MM.1S (cell line): ENCODE data around the gene SLC24A3.

Experiments used
- DNase-seq: peaks from one replicate; pipeline ENCODE4 v3.0.0-alpha.2; 2015
- H2AFZ ChIP-seq: fragments of 300-600 bp; sonication (generic); 2 replicates; pipeline ENCODE4 v1.6.0; 2016; ENCODE audit warnings: antibody characterized with exemption, low read length
- H3F3A ChIP-seq: fragments of 300-600 bp; sonication (generic); 2 replicates; pipeline ENCODE4 v1.6.1; 2016; ENCODE audit warnings: mild to moderate bottlenecking, antibody characterized with exemption, low read length, moderate library complexity, mixed read lengths; ENCODE audit not compliant: insufficient read depth
- H3K27ac ChIP-seq: fragments of 300-600 bp; sonication (generic); 2 replicates; pipeline ENCODE4 v1.5.1; 2016; ENCODE audit warnings: mild to moderate bottlenecking, low read length
- H3K27me3 ChIP-seq: fragments of 300-600 bp; sonication (generic); replicated peaks from 2 replicates; pipeline ENCODE4 v1.6.0; 2016; ENCODE audit warnings: low read length; ENCODE audit not compliant: insufficient read depth
- H3K36me3 ChIP-seq: fragments of 300-600 bp; sonication (generic); replicated peaks from 2 replicates; pipeline ENCODE4 v1.6.1; 2016; ENCODE audit warnings: mild to moderate bottlenecking, low read length, mixed read lengths; ENCODE audit not compliant: insufficient read depth
- H3K4me1 ChIP-seq: fragments of 300-600 bp; sonication (generic); 2 replicates; pipeline ENCODE4 v1.6.1; 2016; ENCODE audit warnings: low read length, mixed read lengths
- H3K4me2 ChIP-seq: fragments of 300-600 bp; sonication (generic); 2 replicates; pipeline ENCODE4 v1.6.0; 2016; ENCODE audit warnings: low read depth, low read length
- H3K4me3 ChIP-seq: fragments of 300-600 bp; sonication (generic); 2 replicates; pipeline ENCODE4 v1.5.1; 2016; ENCODE audit warnings: low read length, mixed read lengths
- H3K79me2 ChIP-seq: fragments of 300-600 bp; sonication (generic); 2 replicates; pipeline ENCODE4 v1.6.1; 2016; ENCODE audit warnings: mixed run types, low read length, mixed read lengths
- H3K9ac ChIP-seq: fragments of 300-600 bp; sonication (generic); 2 replicates; pipeline ENCODE4 v1.6.1; 2016; ENCODE audit warnings: low read length, mixed read lengths
- H3K9me2 ChIP-seq: fragments of 300-600 bp; sonication (generic); replicated peaks from 2 replicates; pipeline ENCODE4 v1.6.1; 2016; ENCODE audit warnings: mild to moderate bottlenecking, low read length, mixed read lengths; ENCODE audit not compliant: insufficient read depth
- H3K9me3 ChIP-seq: fragments of 300-600 bp; sonication (generic); replicated peaks from 2 replicates; pipeline ENCODE4 v1.6.1; 2016; ENCODE audit warnings: mild to moderate bottlenecking, low read length, mixed read lengths; ENCODE audit not compliant: insufficient read depth
- H4K20me1 ChIP-seq: fragments of 300-600 bp; sonication (generic); 2 replicates; pipeline ENCODE4 v1.6.1; 2016; ENCODE audit warnings: mild to moderate bottlenecking, low read length, moderate library complexity, mixed read lengths; ENCODE audit not compliant: insufficient read depth
- EZH2 ChIP-seq: fragments of 300-600 bp; sonication (generic); optimal IDR thresholded peaks from 2 replicates; pipeline ENCODE3; 2017; ENCODE audit warnings: low read depth, mild to moderate bottlenecking, antibody characterized with exemption, low read length, mixed read lengths
- EZH2phosphoT487 ChIP-seq: fragments of 300-600 bp; sonication (generic); IDR thresholded peaks from 2 replicates; pipeline ENCODE4 v1.6.1; 2018; ENCODE audit warnings: antibody characterized with exemption, low read length
- TF ChIP-seq, protein P1 (sequence below): fragments of 300-600 bp; sonication (generic); IDR thresholded peaks from 2 replicates; pipeline ENCODE4 v1.5.1; 2016; ENCODE audit warnings: antibody characterized with exemption, low read length, mixed read lengths

Gene SLC24A3

DNA sequence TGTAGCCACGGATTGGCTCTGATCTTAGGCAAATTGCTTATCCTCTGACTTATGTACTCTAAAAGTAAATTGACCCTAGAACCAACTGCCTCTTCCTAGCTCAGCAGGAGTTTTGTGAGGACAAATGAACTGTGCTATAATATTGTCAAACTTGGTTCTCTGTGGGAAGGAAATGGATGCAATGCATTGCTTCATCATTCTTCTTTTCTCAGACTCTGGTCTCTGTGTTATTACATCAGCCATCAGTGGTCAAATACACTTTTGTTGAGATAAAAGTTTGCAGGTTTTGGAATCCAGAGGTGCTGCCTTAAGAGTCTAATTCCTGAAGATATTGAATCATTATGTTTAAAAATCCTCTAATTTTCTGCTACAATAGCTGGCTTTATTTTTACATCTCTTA, 64.9 kb downstream of the SLC24A3 start:
- Histone ChIP-seq H4K20me1 (no peaks in the 10 kb centered on the region), H3K27ac (no peak overlapping the region), H3K9me2 (no peaks in the 10 kb centered on the region), H3K4me2 (no peak overlapping the region), H3K27me3 (no peaks in the 10 kb centered on the region), H3K4me1 (no peaks in the 10 kb centered on the region), H3F3A (no peaks in the 10 kb centered on the region), H3K36me3 (no peaks in the 10 kb centered on the region), H3K4me3 (no peak overlapping the region), H3K9ac (no peak overlapping the region), H2AFZ (no peak overlapping the region), H3K79me2 (no peaks in the 10 kb centered on the region), H3K9me3 (no peaks in the 10 kb centered on the region)
- TF ChIP-seq, protein P1, sequence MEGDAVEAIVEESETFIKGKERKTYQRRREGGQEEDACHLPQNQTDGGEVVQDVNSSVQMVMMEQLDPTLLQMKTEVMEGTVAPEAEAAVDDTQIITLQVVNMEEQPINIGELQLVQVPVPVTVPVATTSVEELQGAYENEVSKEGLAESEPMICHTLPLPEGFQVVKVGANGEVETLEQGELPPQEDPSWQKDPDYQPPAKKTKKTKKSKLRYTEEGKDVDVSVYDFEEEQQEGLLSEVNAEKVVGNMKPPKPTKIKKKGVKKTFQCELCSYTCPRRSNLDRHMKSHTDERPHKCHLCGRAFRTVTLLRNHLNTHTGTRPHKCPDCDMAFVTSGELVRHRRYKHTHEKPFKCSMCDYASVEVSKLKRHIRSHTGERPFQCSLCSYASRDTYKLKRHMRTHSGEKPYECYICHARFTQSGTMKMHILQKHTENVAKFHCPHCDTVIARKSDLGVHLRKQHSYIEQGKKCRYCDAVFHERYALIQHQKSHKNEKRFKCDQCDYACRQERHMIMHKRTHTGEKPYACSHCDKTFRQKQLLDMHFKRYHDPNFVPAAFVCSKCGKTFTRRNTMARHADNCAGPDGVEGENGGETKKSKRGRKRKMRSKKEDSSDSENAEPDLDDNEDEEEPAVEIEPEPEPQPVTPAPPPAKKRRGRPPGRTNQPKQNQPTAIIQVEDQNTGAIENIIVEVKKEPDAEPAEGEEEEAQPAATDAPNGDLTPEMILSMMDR = no peak
- no peak for TF ChIP-seq EZH2phosphoT487
- TF ChIP-seq EZH2 = no peak
- no peak for DNase-seq

DNA sequence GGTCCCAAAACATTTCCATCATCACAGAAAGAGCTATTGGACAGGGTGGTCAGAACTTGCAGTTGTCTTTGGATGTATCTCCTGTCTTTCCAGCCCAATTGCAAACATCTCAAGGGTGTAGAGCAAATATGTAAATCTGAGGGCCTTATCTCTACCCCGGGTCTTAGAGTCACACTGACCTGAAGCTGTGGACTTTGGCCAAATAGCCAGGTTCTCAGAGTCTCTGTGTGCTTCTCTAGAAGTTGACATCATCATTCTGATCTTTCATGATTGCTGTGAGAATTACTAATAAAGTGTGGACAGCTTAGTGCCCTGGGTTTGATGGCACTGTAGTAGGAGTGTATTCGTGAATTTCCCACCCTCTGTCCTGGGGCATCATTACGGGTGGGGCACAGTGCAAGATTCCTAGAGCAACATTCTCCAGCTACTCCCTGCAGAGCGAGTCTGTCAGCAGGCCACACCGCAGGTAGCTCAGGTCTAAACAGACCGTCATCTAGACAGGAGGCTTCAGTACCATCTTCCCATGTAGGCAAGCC, 71.1 kb downstream of the SLC24A3 start:
- H3K4me2 ChIP-seq = no peak overlapping the region
- H3K4me3 ChIP-seq = no peak overlapping the region
- H3K27me3 ChIP-seq = no peaks in the 10 kb centered on the region
- no peaks in the 10 kb centered on the region for H3K9me2 ChIP-seq
- TF ChIP-seq EZH2 = no peak
- no peak for TF ChIP-seq EZH2phosphoT487
- TF ChIP-seq, protein P1 = no peak
- H3K4me1 ChIP-seq = no peaks in the 10 kb centered on the region
- H4K20me1 ChIP-seq = no peaks in the 10 kb centered on the region
- H3K9ac ChIP-seq = no peak overlapping the region
- DNase-seq = no peak
- H3K79me2 ChIP-seq = no peaks in the 10 kb centered on the region
- H3K27ac ChIP-seq = no peak overlapping the region
- no peaks in the 10 kb centered on the region for H3K9me3 ChIP-seq
- H3K36me3 ChIP-seq = no peaks in the 10 kb centered on the region
- H3F3A ChIP-seq = no peaks in the 10 kb centered on the region
- H2AFZ ChIP-seq = no peak overlapping the region

DNA sequence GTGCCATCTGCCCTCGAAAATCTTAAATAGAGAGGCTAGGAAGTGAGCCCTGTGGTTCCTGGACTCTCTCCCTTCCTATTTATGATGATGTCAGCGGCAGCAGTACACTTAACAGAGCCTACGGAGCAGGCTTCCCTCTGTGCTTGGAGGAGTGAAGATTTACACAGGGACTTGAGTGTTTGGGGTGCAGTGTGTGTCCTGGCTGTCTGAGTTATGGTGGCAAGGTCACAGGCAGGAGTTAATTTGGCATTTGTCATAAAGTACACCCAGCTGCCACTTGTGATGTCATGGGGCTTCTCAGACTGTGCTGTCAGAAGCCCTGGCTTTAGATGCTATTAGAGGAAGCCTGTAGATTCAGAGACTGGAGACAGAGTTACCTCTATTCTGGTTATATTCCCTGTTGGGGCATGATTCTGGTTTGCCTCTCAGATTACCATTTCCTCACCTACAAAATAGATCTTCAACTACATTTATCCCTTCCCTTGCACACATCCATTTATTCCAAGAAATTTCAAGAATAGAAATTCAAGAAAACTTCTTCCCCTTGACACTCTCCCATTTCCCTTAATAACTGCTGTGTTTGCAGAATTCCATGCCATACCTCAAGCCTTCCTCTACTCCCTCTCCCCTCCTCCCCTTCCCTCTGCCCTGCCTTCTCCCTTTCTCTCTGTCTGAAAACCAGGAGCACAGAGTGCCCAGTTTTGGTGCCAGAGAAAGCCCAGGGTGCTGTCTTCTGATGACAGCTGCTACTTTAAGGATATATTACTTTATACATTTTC, 72.1 kb downstream of the SLC24A3 start:
- no peak overlapping the region for H3K4me2 ChIP-seq
- H3K36me3 ChIP-seq = no peaks in the 10 kb centered on the region
- no peaks in the 10 kb centered on the region for H3K4me1 ChIP-seq
- no peaks in the 10 kb centered on the region for H3F3A ChIP-seq
- H3K4me3 ChIP-seq = no peak overlapping the region
- H3K9me3 ChIP-seq = no peaks in the 10 kb centered on the region
- TF ChIP-seq, protein P1 = no peak
- TF ChIP-seq EZH2phosphoT487 (no peak), EZH2 (no peak)
- no peak overlapping the region for H3K9ac ChIP-seq
- DNase-seq = no peak
- H3K27me3 ChIP-seq = no peaks in the 10 kb centered on the region
- no peaks in the 10 kb centered on the region for H3K79me2 ChIP-seq
- H3K27ac ChIP-seq = no peak overlapping the region
- H4K20me1 ChIP-seq = no peaks in the 10 kb centered on the region
- H3K9me2 ChIP-seq = no peaks in the 10 kb centered on the region
- no peak overlapping the region for H2AFZ ChIP-seq
